Activated gamma-delta T cell (primary cell): ENCODE measurements around the gene ZNRF4.
"Not testable (repeated sequence)": the region's sequence is repeated elsewhere in the genome, so short reads cannot be mapped to it uniquely, and the experiment has no call there.

Experiments
- DNase-seq: peaks from one replicate; lab custom pipeline; 2025; lab: John Stamatoyannopoulos, UW
- total RNA-seq, 2 donors: gene quantifications; one replicate each; lab custom pipeline; 2026; lab: John Stamatoyannopoulos, UW

Gene ZNRF4, protein sequence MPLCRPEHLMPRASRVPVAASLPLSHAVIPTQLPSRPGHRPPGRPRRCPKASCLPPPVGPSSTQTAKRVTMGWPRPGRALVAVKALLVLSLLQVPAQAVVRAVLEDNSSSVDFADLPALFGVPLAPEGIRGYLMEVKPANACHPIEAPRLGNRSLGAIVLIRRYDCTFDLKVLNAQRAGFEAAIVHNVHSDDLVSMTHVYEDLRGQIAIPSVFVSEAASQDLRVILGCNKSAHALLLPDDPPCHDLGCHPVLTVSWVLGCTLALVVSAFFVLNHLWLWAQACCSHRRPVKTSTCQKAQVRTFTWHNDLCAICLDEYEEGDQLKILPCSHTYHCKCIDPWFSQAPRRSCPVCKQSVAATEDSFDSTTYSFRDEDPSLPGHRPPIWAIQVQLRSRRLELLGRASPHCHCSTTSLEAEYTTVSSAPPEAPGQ
- 0 reads per million in 2 donors for total RNA-seq

DNA sequence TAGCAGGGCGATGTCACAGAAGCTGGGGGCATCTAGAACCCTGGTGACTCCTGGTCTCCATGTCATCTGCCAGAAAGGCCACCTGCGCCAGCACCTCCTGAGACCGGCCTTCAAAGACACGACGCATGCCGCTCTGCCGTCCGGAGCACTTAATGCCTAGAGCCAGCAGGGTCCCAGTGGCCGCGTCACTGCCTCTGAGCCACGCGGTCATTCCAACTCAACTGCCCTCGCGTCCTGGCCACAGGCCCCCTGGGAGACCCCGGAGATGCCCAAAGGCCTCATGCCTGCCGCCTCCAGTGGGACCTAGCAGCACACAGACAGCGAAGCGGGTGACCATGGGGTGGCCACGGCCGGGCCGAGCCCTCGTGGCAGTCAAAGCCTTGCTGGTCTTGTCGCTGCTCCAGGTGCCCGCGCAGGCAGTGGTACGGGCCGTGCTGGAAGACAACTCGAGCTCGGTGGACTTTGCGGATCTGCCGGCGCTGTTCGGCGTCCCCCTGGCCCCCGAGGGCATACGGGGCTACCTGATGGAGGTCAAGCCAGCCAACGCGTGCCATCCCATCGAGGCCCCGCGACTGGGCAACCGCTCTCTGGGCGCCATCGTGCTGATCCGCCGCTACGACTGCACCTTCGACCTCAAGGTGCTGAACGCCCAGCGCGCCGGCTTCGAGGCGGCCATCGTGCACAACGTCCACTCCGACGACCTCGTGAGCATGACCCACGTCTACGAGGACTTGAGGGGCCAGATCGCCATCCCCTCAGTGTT lies at the start of gene ZNRF4:
Gene ZNRF4, plus strand, starts transcription at position 51 of the 763 bp plus-strand sequence. Its CDS starts 75 bp downstream, at position 126.
- no peak for DNase-seq

DNA sequence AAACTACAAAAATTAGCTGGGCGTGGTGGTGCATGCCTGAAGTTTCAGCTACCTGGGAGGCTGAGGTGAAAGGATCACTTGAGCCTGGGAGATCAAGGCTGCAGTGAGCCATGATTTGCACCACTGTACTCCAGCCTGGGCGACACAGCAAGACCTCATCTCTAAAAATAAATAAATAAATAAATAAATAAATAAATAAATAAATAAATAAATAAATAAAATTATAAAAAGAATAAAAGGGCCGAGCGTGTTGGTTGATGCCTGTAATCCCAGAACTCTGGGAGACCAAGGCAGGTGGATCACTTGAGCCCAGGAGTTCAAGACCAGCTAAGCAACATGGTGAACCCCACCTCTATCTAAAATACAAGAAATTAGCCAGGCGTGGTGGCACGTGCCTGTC lies 49.0 kb upstream of the ZNRF4 start:
- not testable (repeated sequence) for DNase-seq

DNA sequence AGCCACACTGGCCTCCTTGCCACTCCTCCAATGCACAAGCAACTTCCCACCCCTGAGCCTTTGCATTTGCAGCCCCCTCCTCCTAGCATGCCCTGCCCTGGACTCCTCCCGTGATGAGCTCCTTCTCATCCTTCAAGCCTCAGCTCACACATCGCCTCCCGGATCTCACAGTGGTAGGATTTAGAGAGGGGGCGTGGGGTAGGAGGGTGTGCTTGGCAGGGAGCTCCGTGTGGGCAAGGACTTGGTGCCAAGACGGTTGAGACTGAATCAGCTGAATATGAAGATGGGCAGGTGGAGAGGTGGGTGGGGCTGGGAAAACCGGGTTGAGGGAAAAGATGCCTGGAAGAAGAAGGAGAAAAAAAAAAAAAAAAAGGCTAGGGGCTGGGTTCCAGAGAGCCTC lies 48.4 kb upstream of the ZNRF4 start:
- no peak for DNase-seq

DNA sequence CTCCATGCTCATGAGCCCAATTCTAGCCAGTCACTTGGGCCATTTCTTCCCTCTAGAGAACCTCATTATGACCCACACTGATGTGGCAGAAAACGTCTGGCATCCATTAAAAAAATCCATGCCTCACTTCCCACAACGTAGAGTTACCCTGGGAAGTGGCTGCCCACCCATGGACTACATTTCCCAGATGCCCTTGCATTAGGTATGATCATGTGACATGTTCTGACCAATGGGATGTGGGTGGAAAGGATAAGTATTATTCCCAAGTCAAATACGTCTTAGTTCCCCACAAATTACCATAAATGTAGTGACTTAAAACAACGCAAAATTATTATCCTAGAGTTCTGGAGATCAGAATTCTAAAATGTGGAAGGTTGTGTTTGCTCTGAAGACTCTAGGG lies 47.9 kb upstream of the ZNRF4 start:
- DNase-seq: no peak

DNA sequence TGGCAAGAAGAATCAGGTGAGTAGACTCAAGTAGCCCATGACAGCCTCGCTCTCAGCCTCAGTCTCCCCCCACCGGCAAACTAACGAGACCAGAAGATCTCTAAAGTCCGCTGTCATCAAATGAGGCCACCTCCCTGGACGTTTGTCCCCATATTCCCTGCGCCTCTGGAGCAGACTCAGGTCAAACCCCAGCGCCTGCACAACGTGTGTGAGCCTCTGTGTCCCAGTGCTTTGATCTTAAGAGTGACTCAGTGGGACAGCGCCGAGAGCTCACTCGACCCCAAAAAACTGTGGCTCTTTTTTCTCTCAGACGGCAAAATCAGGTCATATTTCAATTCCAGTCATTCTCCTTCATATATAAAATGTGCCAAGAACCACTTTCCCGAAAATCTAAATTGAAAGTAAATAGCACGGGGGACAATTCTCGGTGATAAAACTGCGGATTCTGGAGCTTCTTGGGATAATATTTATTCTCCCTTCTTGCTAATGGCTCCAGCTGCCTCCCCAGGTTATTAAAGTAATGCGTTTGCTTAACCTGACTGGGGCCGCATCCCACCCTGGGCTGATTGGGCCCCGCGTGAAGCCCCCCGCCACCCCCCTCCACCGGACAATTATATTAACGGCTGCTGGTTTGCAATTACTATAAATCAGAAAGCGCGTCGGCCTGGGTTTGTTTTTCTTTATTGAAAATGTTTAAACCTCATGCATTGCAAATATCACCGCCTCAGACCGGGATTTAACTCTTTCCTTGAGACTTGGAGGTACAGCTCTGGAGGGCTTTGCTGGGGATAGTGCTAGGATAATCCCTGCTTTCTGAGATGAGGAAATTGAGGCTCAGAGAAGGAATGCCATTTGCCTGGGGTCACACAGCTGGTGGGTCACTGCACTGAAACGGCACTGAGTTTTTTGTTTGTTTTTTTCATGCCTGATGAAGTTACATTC lies 37.5 kb upstream of the ZNRF4 start:
- no peak for DNase-seq

DNA sequence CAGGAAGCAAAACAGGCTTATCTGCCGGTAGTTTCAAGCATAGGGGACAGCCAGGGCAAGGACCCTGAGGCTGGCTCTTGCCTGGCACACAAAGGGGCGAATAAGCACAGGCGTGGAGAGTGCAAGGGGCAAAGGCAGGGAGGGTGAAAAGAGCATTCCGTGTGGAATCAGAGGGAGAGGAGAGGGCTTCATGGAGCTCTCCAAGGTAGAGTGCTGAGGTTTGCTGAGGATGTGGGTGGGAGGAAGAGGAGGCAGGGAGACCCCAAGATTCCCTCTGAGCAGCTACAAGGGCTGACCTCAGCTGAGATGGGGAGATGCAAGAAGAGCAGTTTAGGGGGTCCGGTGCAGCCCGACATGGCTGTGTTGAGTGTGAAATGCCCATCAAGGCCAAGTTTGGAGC lies 36.5 kb upstream of the ZNRF4 start:
- DNase-seq: no peak

DNA sequence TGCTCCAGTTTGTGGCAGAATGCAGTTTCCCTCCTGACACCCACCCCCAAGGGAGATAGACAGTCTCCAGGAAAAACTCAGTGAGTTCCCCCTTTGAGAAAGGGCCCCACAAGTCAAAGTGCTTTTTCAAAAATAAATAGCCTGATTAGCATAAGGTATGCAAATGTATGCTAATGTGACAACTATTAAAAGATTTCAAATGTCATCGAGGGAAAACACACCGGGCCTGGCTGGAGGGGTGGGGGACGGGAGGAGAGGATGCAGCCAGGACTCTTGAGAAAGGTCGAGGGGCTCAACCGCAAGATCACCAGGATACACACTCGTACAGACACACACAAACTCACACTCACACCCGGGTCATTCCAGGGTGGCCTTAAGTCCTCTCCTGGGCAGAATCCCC lies 34.3 kb upstream of the ZNRF4 start:
- no peak for DNase-seq

DNA sequence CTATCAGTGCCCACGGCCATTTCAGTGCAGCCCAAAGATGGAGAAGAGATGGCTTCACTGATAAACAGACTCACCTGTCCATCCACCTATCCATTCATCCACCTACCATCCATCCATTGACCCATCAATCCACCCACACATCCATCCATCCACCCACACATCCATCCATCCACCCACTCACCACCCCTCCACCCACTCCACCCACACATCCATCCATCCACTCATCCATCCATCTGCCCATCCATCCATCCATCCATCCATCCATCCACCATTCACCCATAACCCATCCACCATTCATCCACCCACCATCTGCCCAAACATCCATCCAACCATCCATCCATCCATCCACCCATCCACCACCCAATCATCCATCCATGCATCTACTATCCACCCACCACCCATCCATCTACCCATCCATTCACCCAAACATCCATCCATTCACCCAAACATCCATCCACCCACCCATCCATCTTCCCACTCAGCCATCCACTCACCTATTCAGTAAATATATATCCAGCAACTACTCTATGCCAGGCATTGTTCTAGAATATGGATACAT lies 31.6 kb upstream of the ZNRF4 start:
- no peak for DNase-seq

DNA sequence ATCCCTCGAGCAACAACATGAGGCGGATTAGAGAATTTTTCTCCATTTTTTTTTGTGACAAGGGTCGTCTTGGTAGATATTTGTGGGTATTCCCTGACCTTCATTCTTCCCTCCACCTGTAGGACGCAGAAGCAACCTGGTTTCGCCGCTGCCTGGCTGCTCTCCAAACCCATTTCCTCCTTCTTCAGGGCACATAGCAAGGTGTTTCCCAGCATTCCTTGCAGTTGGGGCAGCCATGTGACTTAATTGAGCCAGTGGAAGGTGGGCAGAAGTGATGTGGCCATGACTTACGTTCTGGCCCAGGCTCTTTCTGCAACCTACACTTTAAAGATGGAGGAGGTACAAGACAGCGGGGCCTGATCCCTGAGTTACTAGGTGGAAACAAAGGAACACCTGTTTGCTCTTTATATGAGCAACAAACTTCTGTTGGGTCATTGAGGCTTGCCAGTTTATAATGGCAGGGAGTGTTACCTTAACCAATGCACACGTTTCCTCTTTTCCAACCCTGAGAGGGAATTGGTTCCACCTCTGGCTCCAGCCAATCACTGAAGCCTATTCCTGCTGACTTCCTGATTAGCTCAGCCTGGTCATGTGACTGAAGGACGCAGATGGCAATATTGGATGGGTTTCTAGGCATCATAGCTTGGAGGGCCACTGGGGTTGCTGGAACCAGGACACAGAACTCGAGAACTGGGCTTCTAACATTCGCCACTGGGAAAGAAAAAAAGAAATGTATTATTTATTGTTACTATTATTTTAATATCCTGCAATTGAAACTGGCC lies 30.8 kb upstream of the ZNRF4 start:
- DNase-seq: no peak

DNA sequence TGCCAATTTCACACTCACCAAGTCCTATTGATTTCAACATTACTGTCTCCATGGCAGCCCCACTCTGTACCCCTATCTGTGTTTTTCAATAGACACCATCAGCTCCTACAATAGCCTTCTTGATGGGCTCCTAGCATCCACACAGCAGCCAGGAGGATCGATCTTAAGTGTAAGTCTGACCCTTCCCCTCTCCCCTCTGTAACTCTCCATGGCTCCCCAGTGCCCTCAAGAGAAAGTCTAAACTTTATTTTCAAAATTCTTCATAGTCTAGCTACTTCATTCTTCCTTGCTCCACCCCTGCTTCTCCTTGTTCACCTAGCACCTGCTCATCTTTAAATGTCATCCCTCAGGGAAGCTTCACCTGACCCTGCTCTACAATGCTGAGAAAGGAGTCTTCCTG lies 30.0 kb upstream of the ZNRF4 start:
- no peak for DNase-seq

DNA sequence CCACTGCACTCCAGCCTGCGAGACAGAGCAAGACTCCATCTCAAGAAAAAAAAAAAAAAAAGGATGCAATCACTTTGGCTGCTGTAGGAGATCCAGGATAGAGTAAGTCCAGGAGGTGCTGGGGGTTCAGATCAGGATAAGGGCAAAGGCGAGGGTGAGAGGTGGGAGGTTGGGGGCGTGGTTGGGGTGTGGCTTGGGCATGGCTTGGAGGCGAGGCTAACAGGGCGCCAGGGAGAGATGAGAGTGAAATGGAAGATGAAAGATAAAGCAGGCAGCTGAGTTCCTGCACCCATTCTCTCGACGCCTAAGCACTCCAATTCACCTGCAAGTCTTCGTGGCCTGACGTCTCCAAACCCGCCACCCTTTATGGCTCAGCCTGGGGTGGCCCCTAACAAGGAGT lies 25.0 kb upstream of the ZNRF4 start:
- no peak for DNase-seq

DNA sequence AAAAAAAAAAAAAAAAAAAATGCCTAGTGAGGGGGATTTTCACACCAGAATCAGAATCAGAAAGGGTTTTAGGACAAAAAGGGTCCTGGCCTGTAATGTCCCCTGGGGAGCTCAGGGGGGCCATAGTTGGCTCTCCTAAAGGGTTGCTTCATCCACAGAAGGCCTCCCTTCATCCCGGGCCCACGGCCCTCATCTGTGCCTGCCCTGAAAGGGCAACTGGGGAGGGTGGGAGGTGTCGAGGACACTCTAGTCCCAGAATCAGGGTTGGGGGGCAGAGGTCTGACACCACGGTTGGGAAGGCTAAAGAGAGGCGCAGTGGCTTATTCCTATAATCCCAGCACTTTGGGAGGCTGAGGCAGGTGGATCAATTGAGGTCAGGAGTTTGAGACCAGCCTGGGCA lies 22.5 kb upstream of the ZNRF4 start:
- no peak for DNase-seq

DNA sequence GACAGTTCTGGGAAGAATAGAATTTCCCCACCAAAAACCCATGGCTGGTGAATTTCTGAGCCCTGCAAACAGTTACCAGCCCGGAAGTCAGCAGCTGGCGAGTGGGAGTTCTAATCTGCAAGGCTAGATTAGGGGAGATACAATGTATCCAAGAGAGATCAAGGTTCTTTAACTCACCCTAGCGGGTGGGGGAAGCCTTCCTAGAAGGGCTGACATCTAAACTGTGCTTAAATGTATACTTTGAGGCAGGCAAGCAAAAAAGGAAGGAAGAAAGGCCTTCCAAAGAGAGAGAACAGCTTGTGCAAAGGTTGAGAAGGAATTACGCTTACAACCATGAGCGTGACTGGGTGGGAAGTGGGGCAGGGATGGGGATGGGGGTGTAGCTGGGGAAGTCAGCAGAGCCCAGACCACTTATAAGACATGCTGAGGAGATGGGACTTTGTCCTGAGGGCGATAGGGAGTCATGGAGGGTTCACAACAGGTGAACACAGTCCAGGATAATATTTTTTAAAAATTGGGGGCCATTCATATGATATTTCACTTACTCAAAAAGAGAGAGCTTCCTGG lies 20.8 kb upstream of the ZNRF4 start:
- no peak for DNase-seq

DNA sequence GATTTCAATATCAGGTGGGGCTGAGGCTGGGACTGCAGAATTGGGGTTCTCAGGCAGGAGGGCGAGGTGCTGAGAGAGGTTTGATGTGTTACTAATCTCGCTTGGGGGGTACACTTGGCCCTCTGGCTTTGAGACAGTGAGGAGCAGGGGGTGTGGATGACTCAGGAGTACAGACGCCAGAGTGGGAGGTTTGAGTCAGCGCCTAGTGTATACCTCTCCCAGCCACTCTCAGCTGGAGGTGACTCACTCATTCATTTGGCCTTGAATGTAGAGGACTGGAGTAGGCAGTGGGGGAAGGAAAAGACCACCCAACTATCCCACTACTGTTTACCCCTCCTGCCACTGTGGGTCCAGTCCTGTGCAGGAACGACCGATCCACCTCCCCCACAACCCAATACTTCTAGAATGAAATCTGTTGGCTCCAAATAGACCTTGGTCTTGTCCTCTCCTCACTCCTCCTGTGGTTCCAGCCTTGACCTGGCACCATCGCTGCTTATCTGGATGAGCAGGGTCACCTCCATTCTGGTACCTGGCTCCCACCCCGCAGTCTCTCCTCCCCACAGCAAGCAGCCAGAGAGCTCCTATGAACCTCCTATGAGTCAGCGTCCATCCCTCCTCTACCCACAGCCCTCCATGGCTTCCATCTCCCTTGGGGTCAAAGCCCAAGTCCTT lies 20.1 kb upstream of the ZNRF4 start:
- DNase-seq: no peak

DNA sequence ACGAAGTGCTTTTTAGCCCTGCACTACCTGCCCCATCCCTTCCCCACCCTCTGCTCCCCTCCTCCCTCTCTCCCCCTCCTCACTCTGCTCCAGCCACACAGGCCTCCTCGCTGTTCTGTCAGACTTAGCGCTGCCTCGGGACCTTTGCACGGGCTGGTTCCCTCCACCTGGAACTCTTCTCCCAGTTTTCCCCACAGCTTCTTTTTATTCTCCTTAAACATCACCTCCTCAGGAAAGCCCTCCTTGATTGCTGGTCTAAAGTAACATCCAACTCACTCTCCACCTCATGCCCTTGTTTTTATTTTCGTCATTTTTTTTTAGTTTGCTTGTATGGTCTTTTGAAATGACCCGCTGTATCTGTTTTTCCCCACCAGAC lies 19.6 kb upstream of the ZNRF4 start:
- DNase-seq: no peak

DNA sequence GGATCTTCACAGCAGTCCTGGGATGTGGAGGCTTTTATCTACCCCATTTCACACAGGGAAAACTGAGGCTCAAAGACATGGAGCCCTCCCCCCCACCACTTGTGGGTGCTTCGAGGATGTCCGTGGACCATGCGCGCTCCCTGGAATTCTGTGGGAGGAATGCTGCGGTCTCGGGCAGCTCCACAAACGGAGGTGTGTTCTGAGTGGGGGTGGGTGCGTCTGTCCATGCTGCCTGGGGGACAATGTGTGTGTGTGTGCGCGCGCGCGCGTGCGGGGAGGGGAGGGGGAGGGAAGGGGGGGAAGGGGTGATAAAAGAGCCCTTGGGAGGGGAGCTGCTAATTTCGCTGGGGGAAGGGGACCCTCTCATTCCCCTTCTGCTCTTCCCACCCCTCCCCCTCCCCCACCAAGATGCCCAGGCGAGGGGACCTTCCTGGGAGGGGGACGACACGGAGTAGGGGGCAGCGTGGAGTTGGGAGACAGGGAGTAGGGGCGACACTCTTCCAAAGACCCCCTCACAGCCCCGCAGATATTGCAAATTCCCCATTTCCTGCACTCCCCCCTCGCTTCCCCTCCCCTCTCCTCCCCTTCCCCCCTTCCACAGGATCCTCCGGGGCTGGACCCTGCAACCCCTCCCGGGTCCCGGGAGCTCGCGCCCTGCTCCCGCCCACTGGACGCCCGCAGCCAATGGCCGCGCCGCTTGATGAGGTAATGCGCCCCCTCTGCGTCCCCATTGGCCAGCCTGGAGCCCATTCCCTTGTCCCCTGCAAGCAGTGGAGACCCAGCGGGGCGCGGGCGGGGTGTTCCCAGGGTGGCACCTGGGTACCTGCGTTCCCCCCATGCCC lies 18.9 kb upstream of the ZNRF4 start:
- DNase-seq: no peak

DNA sequence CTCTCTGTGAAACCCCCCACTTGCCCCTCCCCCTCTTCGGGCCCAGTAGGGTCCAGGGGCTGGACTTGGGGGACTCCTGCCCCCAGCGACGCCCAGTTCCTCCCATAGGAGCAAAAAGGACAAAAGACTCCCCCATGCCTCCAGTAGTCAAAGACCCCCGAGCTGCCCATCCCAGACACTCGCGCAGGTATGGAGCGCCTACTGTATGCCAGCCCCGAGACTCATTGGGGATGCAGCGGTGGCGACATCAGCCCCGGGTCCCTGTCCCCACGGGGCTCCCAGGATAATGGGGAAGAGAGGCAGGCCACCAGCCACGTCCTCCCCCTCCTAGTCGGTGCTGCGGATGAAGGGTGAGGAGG lies 18.3 kb upstream of the ZNRF4 start:
- no peak for DNase-seq

DNA sequence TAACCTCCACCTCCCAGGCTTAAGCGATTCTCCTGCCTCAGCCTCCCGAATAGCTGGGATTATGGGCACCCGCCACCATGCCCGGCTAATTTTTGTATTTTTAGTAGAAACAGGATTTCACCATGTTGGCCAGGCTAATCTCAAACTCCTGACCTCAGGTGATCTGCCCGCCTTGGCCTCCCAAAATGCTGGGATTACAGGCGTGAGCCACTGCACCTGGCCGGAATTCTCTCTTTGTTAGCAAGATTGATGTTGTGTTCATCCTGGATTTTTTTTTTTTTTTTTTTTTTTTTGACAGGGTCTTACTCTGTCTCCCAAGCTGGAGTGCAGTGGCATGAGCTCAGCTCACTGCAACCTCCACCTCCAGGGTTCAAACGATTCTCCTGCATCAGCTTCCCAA lies 16.5 kb upstream of the ZNRF4 start:
- not testable (repeated sequence) for DNase-seq

DNA sequence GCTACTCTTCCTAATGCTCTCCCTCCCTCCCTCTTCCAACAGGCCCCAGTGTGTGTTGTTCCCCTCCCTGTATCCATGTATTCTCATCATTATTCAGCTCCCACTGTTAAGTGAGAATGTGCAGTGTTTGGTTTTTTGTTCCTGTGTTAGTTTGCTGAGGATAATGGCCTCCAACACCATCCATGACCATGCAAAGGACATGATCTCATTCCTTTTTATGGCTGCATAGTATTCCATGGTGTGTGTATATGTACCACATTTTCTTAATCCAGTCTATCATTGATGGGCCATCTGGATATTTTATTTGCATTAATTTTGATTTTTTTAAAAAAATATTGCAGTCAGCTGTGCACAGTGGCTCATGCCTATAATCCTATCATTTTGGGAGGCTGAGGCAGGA lies 15.8 kb upstream of the ZNRF4 start:
- DNase-seq: no peak
